Measurements from ENCODE around the gene USP34. TPM values are rescaled to one million over a fixed set of nuclear protein-coding genes. Genes with fewer than 3 reads are reported as not detected.
A peak's percentile ranks its signal among the peaks of the same experiment; 100 is the strongest.
"Not testable (repeated sequence)": the region's sequence is repeated elsewhere in the genome, so short reads cannot be mapped to it uniquely, and the experiment has no call there.

USP34 gene
- total RNA-seq, 2 donors from 2014 or later = 66.0 to 76.0 TPM

- H3K27ac ChIP-seq = no peak overlapping the region
- no peak overlapping the region for H3K4me3 ChIP-seq
- peak; percentile 40 for DNase-seq (ENCODE audit: low spot score)
- no peaks in the 10 kb centered on the region for H3K27me3 ChIP-seq
- H3K4me1 ChIP-seq = peaks cover 0 to 26% of the 10 kb centered on the region in 2 donors
- no peaks in the 10 kb centered on the region for H3K9me3 ChIP-seq
- no peaks in the 10 kb centered on the region for H3K36me3 ChIP-seq
- TF ChIP-seq, protein P1, sequence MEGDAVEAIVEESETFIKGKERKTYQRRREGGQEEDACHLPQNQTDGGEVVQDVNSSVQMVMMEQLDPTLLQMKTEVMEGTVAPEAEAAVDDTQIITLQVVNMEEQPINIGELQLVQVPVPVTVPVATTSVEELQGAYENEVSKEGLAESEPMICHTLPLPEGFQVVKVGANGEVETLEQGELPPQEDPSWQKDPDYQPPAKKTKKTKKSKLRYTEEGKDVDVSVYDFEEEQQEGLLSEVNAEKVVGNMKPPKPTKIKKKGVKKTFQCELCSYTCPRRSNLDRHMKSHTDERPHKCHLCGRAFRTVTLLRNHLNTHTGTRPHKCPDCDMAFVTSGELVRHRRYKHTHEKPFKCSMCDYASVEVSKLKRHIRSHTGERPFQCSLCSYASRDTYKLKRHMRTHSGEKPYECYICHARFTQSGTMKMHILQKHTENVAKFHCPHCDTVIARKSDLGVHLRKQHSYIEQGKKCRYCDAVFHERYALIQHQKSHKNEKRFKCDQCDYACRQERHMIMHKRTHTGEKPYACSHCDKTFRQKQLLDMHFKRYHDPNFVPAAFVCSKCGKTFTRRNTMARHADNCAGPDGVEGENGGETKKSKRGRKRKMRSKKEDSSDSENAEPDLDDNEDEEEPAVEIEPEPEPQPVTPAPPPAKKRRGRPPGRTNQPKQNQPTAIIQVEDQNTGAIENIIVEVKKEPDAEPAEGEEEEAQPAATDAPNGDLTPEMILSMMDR (IDR thresholded peaks at IDR 0.05) = no peak
Measured at GRCh38 chr2:61175036-61175435, 295.9 kb downstream of the USP34 start.

GRCh38 chr2:61173116-61173515 lies 297.8 kb downstream of the USP34 start:
- no peaks in the 10 kb centered on the region for H3K27me3 ChIP-seq
- H3K9me3 ChIP-seq = no peaks in the 10 kb centered on the region
- DNase-seq (ENCODE audit: low spot score) = peak; percentile 55
- TF ChIP-seq, protein P1 (IDR thresholded peaks at IDR 0.05) = no peak
- H3K4me1 ChIP-seq = peaks cover 0 to 7% of the 10 kb centered on the region in 2 donors
- H3K36me3 ChIP-seq = no peaks in the 10 kb centered on the region
- H3K27ac ChIP-seq = no peak overlapping the region
- no peak overlapping the region for H3K4me3 ChIP-seq

DNA sequence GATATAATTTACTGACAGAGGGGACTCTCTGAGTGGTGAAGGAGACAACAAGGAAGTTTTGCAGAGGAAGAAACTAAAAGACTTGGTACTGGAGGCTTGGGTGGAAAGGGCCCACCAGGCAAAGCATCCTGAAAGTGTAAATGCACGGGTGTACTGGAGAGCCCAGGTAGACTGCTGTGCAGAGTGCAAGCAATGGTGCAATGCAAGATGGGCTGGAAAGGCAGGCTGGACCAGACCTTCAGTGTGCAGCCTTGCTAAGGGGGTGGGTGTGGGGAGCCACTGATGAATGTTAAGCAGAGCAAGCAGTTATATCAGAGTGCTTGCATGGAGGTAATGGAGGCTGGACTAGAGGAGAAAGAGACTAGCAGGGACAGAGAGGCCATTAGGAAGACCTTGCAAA lies 298.2 kb downstream of the USP34 start:
- Histone ChIP-seq H3K4me3 (no peak overlapping the region), H3K4me1 (peaks cover 0 to 4% of the 10 kb centered on the region in 2 donors), H3K27ac (no peak overlapping the region), H3K9me3 (no peaks in the 10 kb centered on the region), H3K36me3 (no peaks in the 10 kb centered on the region), H3K27me3 (no peaks in the 10 kb centered on the region)
- DNase-seq (ENCODE audit: low spot score) = peak; percentile 52
- TF ChIP-seq, protein P1 (IDR thresholded peaks at IDR 0.05) = no peak

GRCh38 chr2:61167579-61167978 lies 303.3 kb downstream of the USP34 start:
- Histone ChIP-seq H3K9me3 (no peaks in the 10 kb centered on the region), H3K27me3 (no peaks in the 10 kb centered on the region), H3K4me3 (no peak overlapping the region), H3K36me3 (peaks cover 44% of the 10 kb centered on the region), H3K4me1 (no peaks in the 10 kb centered on the region), H3K27ac (no peak overlapping the region)
- TF ChIP-seq, protein P1 (IDR thresholded peaks at IDR 0.05) = no peak
- no peak for DNase-seq (ENCODE audit: low spot score)

- no peaks in the 10 kb centered on the region for H3K27me3 ChIP-seq
- peak; percentile 21 for DNase-seq (ENCODE audit: low spot score)
- no peaks in the 10 kb centered on the region for H3K4me1 ChIP-seq
- H3K36me3 ChIP-seq = peaks cover 46% of the 10 kb centered on the region
- no peaks in the 10 kb centered on the region for H3K9me3 ChIP-seq
- no peak overlapping the region for H3K4me3 ChIP-seq
- H3K27ac ChIP-seq = no peak overlapping the region
- TF ChIP-seq, protein P1 (IDR thresholded peaks at IDR 0.05) = no peak
Measured at GRCh38 chr2:61165946-61166345, 304.9 kb downstream of the USP34 start.

GRCh38 chr2:61165082-61165481 lies 305.8 kb downstream of the USP34 start:
- H3K27ac ChIP-seq, H3K9me3 ChIP-seq, H3K4me1 ChIP-seq, H3K27me3 ChIP-seq, H3K4me3 ChIP-seq: not testable (repeated sequence)
- peak; percentile 42 for DNase-seq (ENCODE audit: low spot score)
- H3K36me3 ChIP-seq = peaks cover 46% of the 10 kb centered on the region
